ENCODE data around the gene DGKG. TPM values are rescaled to one million over a fixed set of nuclear protein-coding genes. Genes with fewer than 3 reads are reported as not detected.

The DGKG gene
- polyA plus RNA-seq, 1 of the 3 experiments (the other 2 are of a cell fraction): 0.12 TPM

GRCh38 chr3:186311441-186311840, 50.6 kb downstream of the DGKG start:
- no peak overlapping the region for H3K4me3 ChIP-seq (ENCODE audit: low read depth in 2 of 2, low read length in 1 of 2)
- no peak overlapping the region for H3K9ac ChIP-seq
- POLR2A ChIA-PET: interaction anchor here (0.6 kb wide), 1 partner anchor 14 kb away, joined by 3 read pairs; no protein-coding TSS in a partner anchor
- CTCF ChIA-PET: interaction anchor here (1.2 to 1.3 kb wide), 2 partner anchors 52 to 229 kb away, joined by 3 read pairs; no protein-coding TSS in a partner anchor
- TF ChIP-seq RAD21 (IDR thresholded peaks at IDR 0.05; ENCODE audit: low read length) (no peak), FOXJ3 (CRISPR knock-in tag; IDR thresholded peaks at IDR 0.05) (no peak), RXRA (IDR thresholded peaks at IDR 0.05; ENCODE audit: borderline replicate concordance, low read depth) (no peak), EZH2phosphoT487 (IDR thresholded peaks at IDR 0.05; ENCODE audit: borderline replicate concordance, low read depth) (no peak), CHD2 (IDR thresholded peaks at IDR 0.05; ENCODE audit: low read length, partially characterized antibody) (no peak), RFX5 (IDR thresholded peaks at IDR 0.05; ENCODE audit: low read length) (no peak), MXI1 (IDR thresholded peaks at IDR 0.05; ENCODE audit: low read depth, low read length) (no peak), MEF2A (IDR thresholded peaks at IDR 0.05; ENCODE audit: borderline replicate concordance, low read depth) (no peak), JUND (IDR thresholded peaks at IDR 0.05) (no peak), TCF12 (IDR thresholded peaks at IDR 0.05) (no peak), GABPA (IDR thresholded peaks at IDR 0.05; ENCODE audit: low read depth) (no peak), TEAD4 (IDR thresholded peaks at IDR 0.05; ENCODE audit: borderline replicate concordance, insufficient read depth) (no peak), TAF1 (IDR thresholded peaks at IDR 0.05; ENCODE audit: borderline replicate concordance, low read depth, low read length) (no peak), FOXM1 (IDR thresholded peaks at IDR 0.05; ENCODE audit: low read depth) (no peak), ZBTB33 (IDR thresholded peaks at IDR 0.05; ENCODE audit: borderline replicate concordance, low read depth) (no peak), CTCF (IDR thresholded peaks at IDR 0.05) (no peak), ELF1 (IDR thresholded peaks at IDR 0.05) (no peak)
- TF ChIP-seq, protein P1, sequence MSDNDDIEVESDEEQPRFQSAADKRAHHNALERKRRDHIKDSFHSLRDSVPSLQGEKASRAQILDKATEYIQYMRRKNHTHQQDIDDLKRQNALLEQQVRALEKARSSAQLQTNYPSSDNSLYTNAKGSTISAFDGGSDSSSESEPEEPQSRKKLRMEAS (IDR thresholded peaks at IDR 0.05; ENCODE audit: low read depth): no peak
- TF ChIP-seq, protein P2, sequence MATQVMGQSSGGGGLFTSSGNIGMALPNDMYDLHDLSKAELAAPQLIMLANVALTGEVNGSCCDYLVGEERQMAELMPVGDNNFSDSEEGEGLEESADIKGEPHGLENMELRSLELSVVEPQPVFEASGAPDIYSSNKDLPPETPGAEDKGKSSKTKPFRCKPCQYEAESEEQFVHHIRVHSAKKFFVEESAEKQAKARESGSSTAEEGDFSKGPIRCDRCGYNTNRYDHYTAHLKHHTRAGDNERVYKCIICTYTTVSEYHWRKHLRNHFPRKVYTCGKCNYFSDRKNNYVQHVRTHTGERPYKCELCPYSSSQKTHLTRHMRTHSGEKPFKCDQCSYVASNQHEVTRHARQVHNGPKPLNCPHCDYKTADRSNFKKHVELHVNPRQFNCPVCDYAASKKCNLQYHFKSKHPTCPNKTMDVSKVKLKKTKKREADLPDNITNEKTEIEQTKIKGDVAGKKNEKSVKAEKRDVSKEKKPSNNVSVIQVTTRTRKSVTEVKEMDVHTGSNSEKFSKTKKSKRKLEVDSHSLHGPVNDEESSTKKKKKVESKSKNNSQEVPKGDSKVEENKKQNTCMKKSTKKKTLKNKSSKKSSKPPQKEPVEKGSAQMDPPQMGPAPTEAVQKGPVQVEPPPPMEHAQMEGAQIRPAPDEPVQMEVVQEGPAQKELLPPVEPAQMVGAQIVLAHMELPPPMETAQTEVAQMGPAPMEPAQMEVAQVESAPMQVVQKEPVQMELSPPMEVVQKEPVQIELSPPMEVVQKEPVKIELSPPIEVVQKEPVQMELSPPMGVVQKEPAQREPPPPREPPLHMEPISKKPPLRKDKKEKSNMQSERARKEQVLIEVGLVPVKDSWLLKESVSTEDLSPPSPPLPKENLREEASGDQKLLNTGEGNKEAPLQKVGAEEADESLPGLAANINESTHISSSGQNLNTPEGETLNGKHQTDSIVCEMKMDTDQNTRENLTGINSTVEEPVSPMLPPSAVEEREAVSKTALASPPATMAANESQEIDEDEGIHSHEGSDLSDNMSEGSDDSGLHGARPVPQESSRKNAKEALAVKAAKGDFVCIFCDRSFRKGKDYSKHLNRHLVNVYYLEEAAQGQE (IDR thresholded peaks at IDR 0.05; ENCODE audit: low read depth, low read length): no peak
- TF ChIP-seq, protein P3, sequence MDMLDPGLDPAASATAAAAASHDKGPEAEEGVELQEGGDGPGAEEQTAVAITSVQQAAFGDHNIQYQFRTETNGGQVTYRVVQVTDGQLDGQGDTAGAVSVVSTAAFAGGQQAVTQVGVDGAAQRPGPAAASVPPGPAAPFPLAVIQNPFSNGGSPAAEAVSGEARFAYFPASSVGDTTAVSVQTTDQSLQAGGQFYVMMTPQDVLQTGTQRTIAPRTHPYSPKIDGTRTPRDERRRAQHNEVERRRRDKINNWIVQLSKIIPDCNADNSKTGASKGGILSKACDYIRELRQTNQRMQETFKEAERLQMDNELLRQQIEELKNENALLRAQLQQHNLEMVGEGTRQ (IDR thresholded peaks at IDR 0.05; ENCODE audit: borderline replicate concordance, low read depth, low read length): no peak
- no peak overlapping the region for H2AFZ ChIP-seq (ENCODE audit: low read depth)
- no peaks in the 10 kb centered on the region for H3K9me2 ChIP-seq
- no peak overlapping the region for H3K27ac ChIP-seq (ENCODE audit: low read depth in 2 of 2, low read length in 1 of 2)
- H3K4me2 ChIP-seq: no peak overlapping the region
- H3F3A ChIP-seq (replicated peaks; ENCODE audit: insufficient read depth): no peaks in the 10 kb centered on the region
- no peaks in the 10 kb centered on the region for H3K79me2 ChIP-seq (ENCODE audit: insufficient read depth)
- DNase-seq: no peak
- 68% methylated on average over 3 of the region's 3 CpGs for WGBS (ENCODE audit: low lambda C conversion rate)
- peaks cover 0 to 2% of the 10 kb centered on the region in 2 experiments; a peak in 2 of 4 replicates for H3K4me1 ChIP-seq (ENCODE audit: control insufficient read depth in 1 of 2, insufficient read depth in 2 of 2, low read depth in 1 of 2, low read length in 1 of 2)
- H4K20me1 ChIP-seq (ENCODE audit: insufficient read depth): no peaks in the 10 kb centered on the region
- H3K36me3 ChIP-seq (replicated peaks in 1 of 2; ENCODE audit: control insufficient read depth in 1 of 2, insufficient read depth in 2 of 2, low read length in 1 of 2): no peaks in the 10 kb centered on the region
- H3K27me3 ChIP-seq (ENCODE audit: insufficient read depth): no peaks in the 10 kb centered on the region
- no peaks in the 10 kb centered on the region for H3K9me3 ChIP-seq
